GM18951 (cell line): Measurements from ENCODE around the gene CRACDL.

Experiments used
- POLR2A ChIP-seq: IDR thresholded peaks from 4 replicates; pipeline ENCODE4 v1.6.1; 2011; ENCODE audit warnings: mild to moderate bottlenecking; ENCODE audit not compliant: insufficient read length, insufficient read depth; ENCODE audit errors: extremely low read depth
- in situ Hi-C: fragments of 300-500 bp; cut with MboI; formaldehyde crosslinking; loops from one replicate; pipeline ENCODE4 v1.12.0; 2022; ENCODE audit warnings: low sequenced_read_pairs, mixed read lengths, inconsistent platforms; ENCODE audit not compliant: unreplicated experiment

Gene CRACDL

DNA sequence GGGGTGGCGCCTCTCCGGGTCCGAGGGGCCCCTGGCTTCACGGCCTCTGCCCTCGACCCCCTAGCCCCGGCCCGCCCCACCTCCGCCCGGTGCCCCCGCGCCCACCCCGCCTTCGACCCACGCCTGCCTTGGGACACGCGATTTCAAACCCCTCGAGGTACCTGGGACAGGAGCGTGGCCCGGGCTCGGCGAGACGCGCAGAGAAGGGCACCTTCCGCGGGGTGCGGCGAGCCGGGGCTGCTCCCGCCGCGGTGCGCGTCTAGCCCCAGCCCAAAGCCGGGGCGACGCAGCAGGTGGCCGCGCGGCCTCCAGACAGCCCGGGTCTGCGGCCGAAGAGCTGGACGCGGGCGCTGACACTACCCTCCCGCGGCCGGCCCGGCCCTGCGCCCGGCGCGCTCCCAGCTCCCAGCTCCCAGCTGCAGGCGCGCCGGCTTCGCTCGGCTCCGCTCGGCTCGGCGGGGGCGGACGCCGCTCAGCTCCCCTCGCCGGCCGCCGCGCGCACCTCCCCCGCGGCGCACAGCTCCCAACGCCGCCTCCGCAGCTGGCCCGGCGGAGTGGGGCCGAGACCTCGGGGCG, at the start of gene CRACDL:
Gene CRACDL (minus strand): TSS at position 449 of the 576 bp plus-strand sequence. CDS start 89,425 bp downstream, outside the sequence.
- no peak for TF ChIP-seq POLR2A
- in situ Hi-C loops, result no loop called here

DNA sequence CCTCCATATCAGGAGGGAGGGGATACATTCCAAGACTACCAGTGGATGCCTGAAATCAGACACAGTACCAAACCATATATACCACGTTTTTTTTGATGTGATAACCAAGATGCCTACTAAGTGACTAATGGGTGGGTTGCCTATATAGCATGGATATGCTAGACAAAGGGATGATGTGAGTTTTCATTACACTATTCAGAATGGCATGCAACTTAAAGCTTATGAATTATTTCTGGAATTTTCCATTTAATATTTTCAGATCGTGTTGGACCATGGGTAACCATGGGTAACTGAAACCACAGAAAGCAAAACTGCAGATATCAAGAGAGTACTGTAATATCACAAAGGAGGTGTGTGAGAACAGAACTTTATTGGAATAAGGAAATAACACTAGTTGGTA, 39.6 kb upstream of the CRACDL start:
- in situ Hi-C loops, result no loop called here
- TF ChIP-seq POLR2A, result no peak

GRCh38 chr2:98972582-98973167, 36.6 kb upstream of the CRACDL start:
- in situ Hi-C loops, result no loop called here
- no peak for TF ChIP-seq POLR2A

DNA sequence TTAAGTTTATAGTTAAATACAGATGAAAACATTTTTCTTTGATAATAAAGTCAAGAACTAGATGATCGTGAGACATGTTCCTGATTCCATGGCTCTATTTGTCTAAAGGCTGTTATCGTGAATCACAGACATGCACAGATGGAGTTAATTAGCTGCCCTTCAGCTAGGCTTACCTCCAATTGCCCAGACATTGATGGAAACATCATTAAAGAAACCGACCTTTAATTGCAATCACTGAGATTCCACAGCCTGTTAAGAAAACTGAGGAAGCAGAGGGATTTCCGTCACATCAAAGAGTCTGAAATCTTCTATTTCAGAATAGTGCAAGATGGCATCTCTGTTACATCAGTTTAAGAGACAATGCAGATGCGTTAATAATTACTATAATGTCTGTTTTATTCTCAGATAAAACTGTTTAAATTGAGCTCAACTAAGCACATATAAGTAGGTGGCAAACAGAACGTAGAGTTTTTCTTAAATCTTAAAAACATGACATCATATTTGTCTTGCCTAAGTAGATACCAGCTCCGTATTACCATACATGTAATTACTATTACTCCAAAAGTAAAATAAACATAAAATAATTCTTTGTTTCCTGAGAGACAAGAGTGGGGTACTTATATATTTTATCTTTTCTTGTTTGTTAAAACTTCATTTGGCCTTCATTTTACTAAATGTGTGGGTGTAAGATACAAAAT, 23.9 kb upstream of the CRACDL start:
- no peak for TF ChIP-seq POLR2A
- in situ Hi-C loops, result no loop called here

DNA sequence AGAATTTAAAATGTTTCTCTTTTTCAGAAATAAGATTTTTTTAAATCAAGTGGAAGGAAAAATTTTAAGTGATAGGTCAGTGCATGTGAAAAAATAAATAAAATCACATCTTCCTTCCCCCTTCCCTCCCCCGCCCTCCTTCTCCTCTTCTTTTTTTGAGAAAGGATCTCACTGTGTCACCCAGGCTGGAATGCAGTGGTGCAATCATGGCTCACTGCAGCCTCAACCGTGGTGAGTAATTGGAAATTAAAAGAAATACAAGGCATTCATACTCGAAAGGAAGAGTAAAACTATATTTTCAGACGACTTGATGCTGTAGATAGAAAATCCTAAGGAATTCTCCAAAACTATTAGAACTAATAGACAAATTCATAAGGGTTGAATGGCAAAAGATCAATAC, 16.9 kb upstream of the CRACDL start:
- in situ Hi-C loops, result no loop called here
- TF ChIP-seq POLR2A, result no peak

DNA sequence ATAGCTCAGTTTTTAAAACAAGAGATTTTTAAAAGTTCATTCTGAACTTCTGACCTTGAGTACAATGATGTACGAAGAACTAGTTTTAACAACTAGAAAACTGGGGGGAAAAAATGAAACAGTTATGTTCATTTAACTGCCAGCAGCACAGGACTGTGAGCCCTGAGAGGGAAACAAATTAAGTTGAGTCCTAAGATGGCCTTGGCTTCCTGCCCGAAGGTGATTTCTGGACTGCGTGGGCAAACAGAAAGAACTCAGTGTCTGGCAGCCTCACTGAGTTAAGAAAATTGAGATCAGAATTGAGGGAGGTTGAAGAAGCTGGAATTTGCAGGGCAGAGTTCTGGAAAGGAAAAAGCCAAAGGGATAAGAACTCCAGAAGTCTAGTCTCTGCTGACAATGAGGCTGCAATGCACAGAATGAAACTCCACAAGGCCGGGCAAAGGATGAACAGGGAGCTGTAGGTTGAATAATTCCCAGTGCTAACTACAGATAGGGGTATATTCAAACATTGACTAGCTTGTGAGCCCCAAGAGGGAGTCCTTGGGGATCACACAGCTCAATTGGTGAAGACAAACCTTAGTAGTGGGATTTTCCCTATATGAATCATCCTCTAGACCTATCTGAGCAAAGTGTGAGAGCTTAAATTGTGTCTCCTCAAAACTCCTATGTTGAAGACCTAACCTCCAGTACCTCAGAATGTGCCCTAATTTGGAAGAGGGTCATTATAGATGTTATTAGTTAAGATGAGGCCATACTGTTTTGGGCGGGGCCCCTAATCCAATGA, 13.1 kb upstream of the CRACDL start:
- in situ Hi-C loops, result no loop called here
- TF ChIP-seq POLR2A, result no peak

GRCh38 chr2:98947554-98947953, 11.5 kb upstream of the CRACDL start:
- TF ChIP-seq POLR2A, result no peak
- in situ Hi-C loops, result no loop called here

- in situ Hi-C loops, result no loop called here
- no peak for TF ChIP-seq POLR2A
These were observed 10.8 kb upstream of the CRACDL start for GRCh38 chr2:98946855-98947254.

DNA sequence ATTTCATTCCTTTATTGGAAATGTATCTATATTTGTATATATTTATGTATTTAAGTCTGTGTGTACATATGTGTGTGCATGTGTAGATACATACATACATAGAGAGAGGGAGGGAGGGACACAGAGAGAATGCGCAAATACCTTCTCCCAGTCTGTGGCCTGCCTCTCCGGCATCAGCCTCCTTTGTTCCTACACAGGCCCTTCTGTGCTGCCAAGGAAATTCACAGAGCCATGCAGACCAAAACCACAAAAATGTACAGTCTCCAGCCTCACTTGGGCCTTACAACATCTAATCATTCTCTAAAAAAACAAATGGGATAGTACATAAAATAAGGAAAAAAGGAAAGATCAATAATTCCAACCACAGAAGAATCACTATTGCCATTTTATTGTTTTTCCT, 8.8 kb upstream of the CRACDL start:
- TF ChIP-seq POLR2A, result no peak
- in situ Hi-C loops, result no loop called here

DNA sequence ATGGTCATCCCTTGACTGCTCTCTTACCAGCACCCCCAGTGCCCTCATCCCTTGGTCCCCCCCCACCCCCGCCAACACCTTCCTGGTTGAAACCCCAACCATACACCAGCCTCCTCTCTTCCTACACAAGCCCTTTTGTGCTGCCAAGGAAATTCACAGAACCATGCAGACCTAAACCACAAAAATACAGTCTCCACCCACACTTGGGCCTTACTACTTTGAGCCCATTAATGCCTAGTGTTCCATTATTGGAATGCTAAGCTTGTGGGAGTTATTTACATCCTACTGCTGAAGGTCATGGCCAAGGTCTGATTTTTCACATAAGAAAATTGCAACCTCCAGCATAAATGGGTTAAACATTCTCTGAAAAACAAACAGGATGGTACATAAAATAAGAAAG, 4.1 kb upstream of the CRACDL start:
- in situ Hi-C loops, result no loop called here
- no peak for TF ChIP-seq POLR2A

DNA sequence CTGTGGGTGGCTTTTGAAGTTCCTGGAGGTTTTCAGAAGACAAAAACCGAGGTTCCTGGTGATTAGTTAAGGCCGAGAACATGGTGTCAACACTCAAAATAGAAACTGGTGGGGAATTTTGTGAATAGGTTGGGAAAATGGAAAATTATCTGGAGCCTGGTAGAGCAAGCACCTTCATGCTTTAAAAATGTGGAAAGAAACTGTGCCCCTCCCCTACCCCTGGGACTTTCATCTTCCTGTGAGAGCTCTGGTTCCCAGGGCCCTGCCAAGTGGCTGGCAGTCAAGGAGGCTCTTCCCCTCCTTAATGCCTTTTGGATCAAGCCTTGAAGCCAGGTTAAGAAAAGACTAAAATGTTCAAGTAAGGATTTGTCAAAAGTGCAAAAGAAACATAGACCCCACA, 1.9 kb upstream of the CRACDL start:
- no peak for TF ChIP-seq POLR2A
- in situ Hi-C loops, result no loop called here

GRCh38 chr2:98936353-98937351, 627 bp upstream of the CRACDL start:
- in situ Hi-C loops, result no loop called here
- TF ChIP-seq POLR2A, result no peak

- in situ Hi-C loops, result no loop called here
- TF ChIP-seq POLR2A, result no peak
These were observed 784 bp downstream of the CRACDL start for GRCh38 chr2:98935111-98935770.
